Hepatocyte (in vitro differentiated cells): ENCODE results near the gene CBR4. TPM values are rescaled to one million over a fixed set of nuclear protein-coding genes. Genes with fewer than 3 reads are reported as not detected.
"Not testable (repeated sequence)": the region's sequence is repeated elsewhere in the genome, so short reads cannot be mapped to it uniquely, and the experiment has no call there.

Source experiments
- DNase-seq: peaks from one replicate; pipeline ENCODE4 v3.0.0-alpha.2; 2016; ENCODE audit warnings: low spot score
- H2AFZ ChIP-seq: fragments of 200-600 bp; sonication (generic); 2 replicates; pipeline ENCODE4 v1.6.0; 2016; ENCODE audit warnings: antibody characterized with exemption, mild to moderate bottlenecking
- H3K27ac ChIP-seq: fragments of 200-600 bp; sonication (generic); 2 replicates; pipeline ENCODE4 v1.5.1; 2016; ENCODE audit warnings: mild to moderate bottlenecking
- H3K27me3 ChIP-seq: fragments of 200-600 bp; sonication (generic); 2 replicates; pipeline ENCODE4 v1.6.1; 2016
- H3K36me3 ChIP-seq: fragments of 200-600 bp; sonication (generic); replicated peaks from 2 replicates; pipeline ENCODE4 v1.5.1; 2016; ENCODE audit warnings: low read depth; ENCODE audit not compliant: insufficient read depth
- H3K4me1 ChIP-seq: fragments of 200-600 bp; sonication (generic); 2 replicates; pipeline ENCODE4 v1.5.1; 2016; ENCODE audit warnings: mild to moderate bottlenecking, moderate library complexity; ENCODE audit not compliant: insufficient read depth
- H3K4me2 ChIP-seq: fragments of 200-600 bp; sonication (generic); 2 replicates; pipeline ENCODE4 v1.6.0; 2016
- H3K4me3 ChIP-seq: fragments of 200-600 bp; sonication (generic); 2 replicates; pipeline ENCODE4 v1.5.1; 2016; ENCODE audit warnings: mild to moderate bottlenecking
- H3K79me2 ChIP-seq: fragments of 200-600 bp; sonication (generic); 2 replicates; pipeline ENCODE4 v1.6.0; 2017; ENCODE audit warnings: mild to moderate bottlenecking
- H3K9me2 ChIP-seq: fragments of 200-600 bp; sonication (generic); replicated peaks from 2 replicates; pipeline ENCODE4 v1.6.0; 2017; ENCODE audit warnings: mild to moderate bottlenecking; ENCODE audit not compliant: insufficient read depth
- H3K9me3 ChIP-seq: fragments of 200-600 bp; sonication (generic); 2 replicates; pipeline ENCODE4 v1.5.1; 2016; ENCODE audit warnings: low read depth, mild to moderate bottlenecking
- H4K20me1 ChIP-seq: fragments of 200-600 bp; sonication (generic); 2 replicates; pipeline ENCODE4 v1.6.0; 2016; ENCODE audit warnings: mild to moderate bottlenecking; ENCODE audit not compliant: insufficient read depth, poor library complexity, severe bottlenecking
- EZH2 ChIP-seq: fragments of 200-600 bp; sonication (generic); IDR thresholded peaks from 2 replicates; pipeline ENCODE4 v1.6.1; 2016; ENCODE audit warnings: antibody characterized with exemption, mild to moderate bottlenecking, borderline replicate concordance
- EZH2phosphoT487 ChIP-seq: fragments of 200-600 bp; sonication (generic); IDR thresholded peaks from one replicate; pipeline ENCODE4 v1.6.1; 2018; ENCODE audit warnings: antibody characterized with exemption, mild to moderate bottlenecking, low read depth, moderate library complexity; ENCODE audit not compliant: unreplicated experiment, severe bottlenecking
- WGBS: methylation state at CpG from one replicate; pipeline ENCODE4 v1.1.6; 2016; ENCODE audit warnings: low lambda C conversion rate; ENCODE audit errors: missing lambda C conversion rate; 5-methylcytosine and 5-hydroxymethylcytosine counted together
- polyA plus RNA-seq: library from polyadenylated mRNA; unstranded; fragments of >200 nt; fragmentation: Nextera tagmentation; extraction: Ambion mirVana; gene quantifications from 2 replicates; pipeline ENCODE4 v1.2.1, GENCODE V29; 2016
- total RNA-seq: library from RNA; depleted of rRNA; stranded (reverse); fragments of >200 nt; gene quantifications from 2 replicates; pipeline ENCODE4 v1.2.3, GENCODE V29; 2014
- TF ChIP-seq, protein P1 (sequence below): fragments of 200-600 bp; sonication (generic); IDR thresholded peaks from 2 replicates; pipeline ENCODE4 v1.5.1; 2016; ENCODE audit warnings: antibody characterized with exemption, mild to moderate bottlenecking; ENCODE audit not compliant: poor library complexity

CBR4 gene
- total and polyA plus RNA-seq, 2 experiments from 2014 or later = 18.5 to 26.9 TPM

DNA sequence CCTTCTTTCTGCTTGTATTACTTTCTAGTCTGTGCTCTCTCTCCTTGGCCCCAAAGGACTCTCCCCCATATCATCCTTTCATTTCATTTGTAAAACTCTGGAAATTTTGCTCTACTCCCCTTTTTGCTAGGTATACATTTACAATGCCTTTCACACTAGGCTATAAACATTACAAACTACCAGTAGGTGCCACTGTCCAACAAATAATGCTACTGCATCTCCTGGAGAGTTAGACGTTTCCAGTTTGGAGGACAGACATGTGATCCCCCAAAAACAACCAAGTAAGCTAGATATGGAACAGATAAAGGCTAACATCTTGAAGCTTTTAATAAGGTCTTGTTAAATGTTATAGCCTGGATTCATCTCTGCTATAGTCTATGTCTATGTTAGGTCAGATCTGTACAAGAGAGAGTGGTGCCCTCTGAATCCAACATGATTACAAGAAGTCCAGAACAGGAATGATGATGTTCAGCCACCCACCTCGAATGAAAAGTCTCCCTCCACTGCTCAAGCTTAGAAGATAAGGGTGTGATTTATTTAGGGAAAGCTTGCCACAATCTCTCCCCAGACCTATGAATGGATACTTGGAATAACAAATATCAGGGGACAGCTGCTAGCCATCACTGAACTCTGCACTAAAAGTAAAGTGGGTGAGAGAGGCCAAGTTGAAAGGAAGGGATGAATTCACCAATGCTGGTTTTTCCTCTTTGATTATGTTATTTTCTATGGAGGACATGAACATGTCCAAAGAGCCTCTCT lies 14.3 kb downstream of the CBR4 start:
- Histone ChIP-seq H3K9me2 (no peaks in the 10 kb centered on the region), H4K20me1 (no peaks in the 10 kb centered on the region), H3K9me3 (no peaks in the 10 kb centered on the region), H3K27me3 (no peaks in the 10 kb centered on the region), H3K27ac (no peak overlapping the region), H3K36me3 (no peaks in the 10 kb centered on the region), H3K79me2 (peaks cover 13% of the 10 kb centered on the region), H3K4me2 (no peak overlapping the region), H2AFZ (no peak overlapping the region), H3K4me3 (no peak overlapping the region), H3K4me1 (peaks cover 4% of the 10 kb centered on the region)
- DNase-seq = no peak
- no peak for TF ChIP-seq EZH2phosphoT487
- TF ChIP-seq, protein P1, sequence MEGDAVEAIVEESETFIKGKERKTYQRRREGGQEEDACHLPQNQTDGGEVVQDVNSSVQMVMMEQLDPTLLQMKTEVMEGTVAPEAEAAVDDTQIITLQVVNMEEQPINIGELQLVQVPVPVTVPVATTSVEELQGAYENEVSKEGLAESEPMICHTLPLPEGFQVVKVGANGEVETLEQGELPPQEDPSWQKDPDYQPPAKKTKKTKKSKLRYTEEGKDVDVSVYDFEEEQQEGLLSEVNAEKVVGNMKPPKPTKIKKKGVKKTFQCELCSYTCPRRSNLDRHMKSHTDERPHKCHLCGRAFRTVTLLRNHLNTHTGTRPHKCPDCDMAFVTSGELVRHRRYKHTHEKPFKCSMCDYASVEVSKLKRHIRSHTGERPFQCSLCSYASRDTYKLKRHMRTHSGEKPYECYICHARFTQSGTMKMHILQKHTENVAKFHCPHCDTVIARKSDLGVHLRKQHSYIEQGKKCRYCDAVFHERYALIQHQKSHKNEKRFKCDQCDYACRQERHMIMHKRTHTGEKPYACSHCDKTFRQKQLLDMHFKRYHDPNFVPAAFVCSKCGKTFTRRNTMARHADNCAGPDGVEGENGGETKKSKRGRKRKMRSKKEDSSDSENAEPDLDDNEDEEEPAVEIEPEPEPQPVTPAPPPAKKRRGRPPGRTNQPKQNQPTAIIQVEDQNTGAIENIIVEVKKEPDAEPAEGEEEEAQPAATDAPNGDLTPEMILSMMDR = peak; percentile 41
- WGBS = 40% methylated on average over 2 of the region's 2 CpGs

DNA sequence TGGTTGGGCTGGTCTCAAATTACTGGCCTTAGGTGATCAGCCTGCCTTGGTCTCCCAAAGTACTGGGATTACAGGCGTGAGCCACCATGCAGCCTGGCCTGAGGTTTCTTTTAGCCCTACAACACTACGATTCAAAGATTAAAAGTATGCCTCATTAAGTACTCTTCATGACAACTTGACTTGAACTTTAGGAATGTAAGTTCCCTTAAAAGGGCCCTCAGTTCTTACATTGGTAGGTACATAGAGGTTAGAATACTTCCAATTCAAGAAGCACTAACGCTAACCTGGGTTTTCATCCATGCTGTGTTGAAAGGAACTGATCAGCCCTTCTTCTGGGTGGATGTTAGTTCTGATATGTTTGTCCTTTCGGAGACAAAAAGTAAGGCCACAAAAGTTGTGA lies 15.1 kb downstream of the CBR4 start:
- Histone ChIP-seq H3K79me2 (peaks cover 8% of the 10 kb centered on the region), H3K4me1 (peaks cover 4% of the 10 kb centered on the region), H3K9me2 (no peaks in the 10 kb centered on the region), H3K4me3 (no peak overlapping the region), H3K36me3 (no peaks in the 10 kb centered on the region), H2AFZ (no peak overlapping the region), H4K20me1 (no peaks in the 10 kb centered on the region), H3K27me3 (no peaks in the 10 kb centered on the region), H3K4me2 (no peak overlapping the region), H3K27ac (no peak overlapping the region), H3K9me3 (no peaks in the 10 kb centered on the region)
- WGBS = 94% methylated on average over 4 of the region's 4 CpGs
- TF ChIP-seq EZH2 (no peak), EZH2phosphoT487 (no peak)
- TF ChIP-seq, protein P1 = no peak
- no peak for DNase-seq

DNA sequence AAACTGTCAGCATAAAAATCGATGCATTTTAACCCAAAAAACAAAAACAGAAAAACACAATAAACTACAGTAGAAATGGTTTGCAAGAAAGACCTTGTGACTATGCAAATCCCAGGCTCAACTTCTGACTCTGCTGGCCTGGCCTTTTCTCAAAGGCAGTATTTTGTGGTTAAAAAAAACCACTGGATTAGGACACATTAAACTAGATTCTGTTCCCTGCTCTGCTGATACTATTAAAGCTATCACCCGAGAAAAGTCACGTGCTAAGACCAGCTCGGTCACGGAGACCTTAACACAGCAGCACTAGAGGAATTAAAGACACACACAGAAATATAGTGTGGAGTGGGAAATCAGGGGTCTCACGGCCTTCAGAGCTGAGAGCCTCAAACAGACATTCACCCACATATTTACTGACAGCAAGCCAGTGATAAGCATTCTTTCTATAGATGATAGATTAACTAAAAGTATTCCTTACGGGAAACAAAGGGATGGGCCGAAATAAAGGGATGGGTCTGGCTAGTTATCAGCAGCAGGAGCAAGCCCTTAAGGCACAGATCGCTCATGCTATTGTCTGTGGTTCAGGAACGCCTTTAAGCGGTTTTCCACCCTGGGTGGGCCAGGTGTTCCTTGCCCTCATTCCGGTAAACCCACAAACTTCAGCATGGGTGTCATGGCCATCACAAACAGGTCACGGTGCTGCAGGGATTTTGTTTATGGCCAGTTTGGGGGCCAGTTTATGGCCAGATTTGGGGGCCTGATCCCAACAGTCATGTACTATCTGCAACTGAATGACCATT lies 16.1 kb downstream of the CBR4 start:
- Histone ChIP-seq H3K9me3 (no peaks in the 10 kb centered on the region), H3K4me2 (no peak overlapping the region), H3K27me3 (no peaks in the 10 kb centered on the region), H3K9me2 (no peaks in the 10 kb centered on the region), H3K36me3 (no peaks in the 10 kb centered on the region), H3K79me2 (peaks cover 8% of the 10 kb centered on the region), H2AFZ (no peak overlapping the region), H3K27ac (no peak overlapping the region), H3K4me3 (no peak overlapping the region), H4K20me1 (no peaks in the 10 kb centered on the region), H3K4me1 (peaks cover 4% of the 10 kb centered on the region)
- WGBS = 67% methylated on average over 13 of the region's 13 CpGs
- TF ChIP-seq EZH2phosphoT487 = no peak
- TF ChIP-seq, protein P1 = no peak
- TF ChIP-seq EZH2 = no peak
- DNase-seq = no peak

DNA sequence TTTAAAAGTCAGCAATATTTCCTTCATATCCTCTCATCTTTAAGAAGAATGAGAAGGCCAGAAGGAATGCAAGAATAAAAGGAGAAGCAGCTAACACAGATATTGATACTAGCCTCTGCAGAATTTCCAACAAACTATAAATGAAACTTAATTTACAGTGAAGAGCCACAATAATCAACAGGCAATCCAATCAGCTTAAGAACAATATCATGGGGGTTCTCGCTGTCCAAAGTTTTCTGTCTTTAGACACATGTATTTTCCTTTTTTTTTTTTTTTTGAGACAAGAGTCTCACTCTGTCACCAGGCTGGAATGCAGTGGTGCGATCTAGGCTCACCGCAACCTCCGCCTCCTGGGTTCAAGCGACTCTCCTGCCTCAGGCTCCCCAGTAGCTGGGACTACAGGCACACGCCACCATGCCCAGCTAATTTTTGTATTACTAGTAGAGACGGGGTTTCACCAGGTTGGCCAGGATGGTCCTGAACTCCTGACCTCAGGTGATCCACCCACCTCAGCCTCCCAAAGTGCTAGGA lies 17.0 kb downstream of the CBR4 start:
- H3K4me3 ChIP-seq, H3K9me3 ChIP-seq, H3K4me2 ChIP-seq, H3K9me2 ChIP-seq, DNase-seq, H3K27ac ChIP-seq, H3K27me3 ChIP-seq, H2AFZ ChIP-seq, H3K79me2 ChIP-seq, H4K20me1 ChIP-seq, H3K4me1 ChIP-seq, H3K36me3 ChIP-seq: not testable (repeated sequence)
- WGBS = 90% methylated on average over 7 of the region's 7 CpGs
